Daoy (cell line): ENCODE results near the gene TRAFD1. TPM values are rescaled to one million over a fixed set of nuclear protein-coding genes. Genes with fewer than 3 reads are reported as not detected.

Experiments
- DNase-seq: peaks from one replicate; pipeline ENCODE4 v3.0.0-alpha.2; 2015; ENCODE audit warnings: low read depth
- total RNA-seq: library from RNA; depleted of rRNA; stranded (reverse); fragments of >200 nt; shearing (Covaris generic); gene quantifications from 2 replicates; pipeline ENCODE4 v1.2.3, GENCODE V29; 2014

Gene TRAFD1
- total RNA-seq, 1 experiment from 2014 or later = 36.2 TPM

- no peak for DNase-seq
Measured at GRCh38 chr12:112115259-112116045, 9.9 kb upstream of the TRAFD1 start.

- DNase-seq = peak; percentile 77
Measured at GRCh38 chr12:112116232-112117060, 8.9 kb upstream of the TRAFD1 start.

GRCh38 chr12:112117685-112118084, 7.7 kb upstream of the TRAFD1 start:
- DNase-seq = no peak

- DNase-seq = peak; percentile 80
Measured at GRCh38 chr12:112121780-112122565, 3.4 kb upstream of the TRAFD1 start.

- peak; percentile 41 for DNase-seq
Measured at GRCh38 chr12:112122823-112123690, 2.3 kb upstream of the TRAFD1 start.

GRCh38 chr12:112124918-112125249, 476 bp upstream of the TRAFD1 start:
- DNase-seq = no peak

- no peak for DNase-seq
Measured at GRCh38 chr12:112126000-112126438, 659 bp downstream of the TRAFD1 start.

- DNase-seq = peak; percentile 24
Measured at GRCh38 chr12:112126911-112127310, 1.6 kb downstream of the TRAFD1 start.

GRCh38 chr12:112130441-112130998, 5.2 kb downstream of the TRAFD1 start:
- no peak for DNase-seq

GRCh38 chr12:112131686-112132085, 6.3 kb downstream of the TRAFD1 start:
- no peak for DNase-seq

GRCh38 chr12:112133418-112133817, 8.1 kb downstream of the TRAFD1 start:
- no peak for DNase-seq

- no peak for DNase-seq
Measured at GRCh38 chr12:112134731-112135130, 9.4 kb downstream of the TRAFD1 start.

- no peak for DNase-seq
Measured at GRCh38 chr12:112140728-112141127, 15.4 kb downstream of the TRAFD1 start.

GRCh38 chr12:112146123-112146522, 20.8 kb downstream of the TRAFD1 start:
- DNase-seq = no peak

GRCh38 chr12:112148031-112148513, 22.7 kb downstream of the TRAFD1 start:
- peak; percentile 54 for DNase-seq

GRCh38 chr12:112149596-112149995, 24.2 kb downstream of the TRAFD1 start:
- DNase-seq = no peak

- DNase-seq = no peak
Measured at GRCh38 chr12:112151766-112152541, 26.6 kb downstream of the TRAFD1 start.

GRCh38 chr12:112153181-112153892, 28.0 kb downstream of the TRAFD1 start:
- DNase-seq = no peak

- DNase-seq = no peak
Measured at GRCh38 chr12:112153893-112154219, 28.5 kb downstream of the TRAFD1 start.
